ENCODE results near the gene ALKBH5.

GRCh38 chr17:18225121-18225641 is 41.6 kb downstream of the ALKBH5 start, which contains the start of gene LLGL1:
- TF ChIP-seq CTCF (IDR thresholded peaks at IDR 0.05) (no peak), POLR2A (IDR thresholded peaks at IDR 0.05) (no peak)
